ENCODE measurements around the gene ELAC2.

ELAC2 gene

GRCh38 chr17:13017655-13018459 is at the start of gene ELAC2:
ELAC2 (minus strand) TSS chr17:13018027; CDS start chr17:13017947, 80 bp downstream.
- DNase-seq, result peak; percentile 91

- no peak for DNase-seq
Measured at GRCh38 chr17:13065032-13065431, 47.2 kb upstream of the ELAC2 start.

GRCh38 chr17:13055131-13055530 is 37.3 kb upstream of the ELAC2 start:
- DNase-seq, result no peak

GRCh38 chr17:13054666-13055065 is 36.8 kb upstream of the ELAC2 start:
- DNase-seq, result no peak

GRCh38 chr17:13051915-13052314 is 34.1 kb upstream of the ELAC2 start:
- DNase-seq, result no peak

GRCh38 chr17:13047011-13047606 is 29.3 kb upstream of the ELAC2 start:
- no peak for DNase-seq

GRCh38 chr17:13046361-13046760 is 28.5 kb upstream of the ELAC2 start:
- DNase-seq, result no peak

GRCh38 chr17:13044572-13045065 is 26.8 kb upstream of the ELAC2 start:
- DNase-seq, result no peak

GRCh38 chr17:13038931-13039665 is 21.3 kb upstream of the ELAC2 start:
- DNase-seq, result no peak

GRCh38 chr17:13036751-13037150 is 18.9 kb upstream of the ELAC2 start:
- no peak for DNase-seq

- DNase-seq, result no peak
Measured at GRCh38 chr17:13035420-13035819, 17.6 kb upstream of the ELAC2 start.

- no peak for DNase-seq
Measured at GRCh38 chr17:13031718-13032350, 14.0 kb upstream of the ELAC2 start.

- DNase-seq, result peak; percentile 35
Measured at GRCh38 chr17:13030459-13031300, 12.9 kb upstream of the ELAC2 start.

GRCh38 chr17:13030056-13030455 is 12.2 kb upstream of the ELAC2 start:
- no peak for DNase-seq

- DNase-seq, result no peak
Measured at GRCh38 chr17:13029340-13029739, 11.5 kb upstream of the ELAC2 start.

GRCh38 chr17:13027246-13027645 is 9.4 kb upstream of the ELAC2 start:
- no peak for DNase-seq

- DNase-seq, result no peak
Measured at GRCh38 chr17:13025687-13026086, 7.9 kb upstream of the ELAC2 start.

GRCh38 chr17:13025258-13025627 is 7.4 kb upstream of the ELAC2 start:
- no peak for DNase-seq

- peak; percentile 35 for DNase-seq
Measured at GRCh38 chr17:13024526-13025257, 6.9 kb upstream of the ELAC2 start.

GRCh38 chr17:13024016-13024415 is 6.2 kb upstream of the ELAC2 start:
- no peak for DNase-seq

- DNase-seq, result no peak
Measured at GRCh38 chr17:13016881-13017654, 759 bp downstream of the ELAC2 start.
